Kidney epithelial cell (primary cell): ENCODE data around the gene NXPH1. TPM values are rescaled to one million over a fixed set of nuclear protein-coding genes. Genes with fewer than 3 reads are reported as not detected.

Source experiments
- DNase-seq: peaks from one replicate; pipeline ENCODE4 v3.0.0-alpha.2; 2010; ENCODE audit warnings: low read depth
- H3K27me3 ChIP-seq: 2 replicates; pipeline ENCODE4 v1.6.0; 2011; ENCODE audit warnings: low read length; ENCODE audit not compliant: control insufficient read depth, insufficient read depth
- H3K36me3 ChIP-seq: 2 replicates; pipeline ENCODE4 v1.5.1; 2011; ENCODE audit warnings: low read length; ENCODE audit not compliant: control insufficient read depth, insufficient read depth
- H3K4me3 ChIP-seq: 2 replicates; pipeline ENCODE4 v1.5.1; 2011; ENCODE audit warnings: low read depth, mild to moderate bottlenecking, control low read depth, low read length
- CTCF ChIP-seq: IDR thresholded peaks from 2 replicates; pipeline ENCODE4 v1.5.1; 2011; ENCODE audit warnings: mild to moderate bottlenecking, moderate library complexity, low read length, control low read depth, inconsistent platforms; ENCODE audit not compliant: insufficient read depth, poor library complexity, severe bottlenecking
- total RNA-seq: library from RNA; depleted of rRNA; stranded (reverse); fragments of >200 nt; gene quantifications from 2 replicates; pipeline ENCODE4 v1.2.3, GENCODE V29; 2015

NXPH1 gene
- total RNA-seq, 1 donor from 2014 or later: not detected

DNA sequence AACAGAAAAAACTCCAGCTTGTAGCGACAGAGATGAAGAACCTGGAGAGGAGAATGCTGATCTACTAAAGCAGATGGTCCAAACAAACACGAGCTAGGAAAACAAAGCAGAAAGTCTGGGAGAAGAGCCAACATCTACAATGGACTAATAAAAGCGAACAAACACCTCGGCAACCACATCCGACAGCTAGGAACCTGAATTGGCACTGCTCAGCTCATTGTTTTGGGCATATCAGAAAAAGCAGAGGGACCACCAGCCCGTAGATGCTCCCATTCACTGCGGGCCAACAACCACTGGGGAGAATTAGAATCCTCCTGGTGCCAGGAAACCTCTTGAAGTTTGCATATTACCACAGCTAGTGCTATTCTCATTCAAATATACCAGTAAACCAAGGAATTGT, 204.7 kb downstream of the NXPH1 start:
- H3K27me3 ChIP-seq: no peaks in the 10 kb centered on the region
- H3K36me3 ChIP-seq: no peaks in the 10 kb centered on the region
- DNase-seq: no peak
- H3K4me3 ChIP-seq: no peak overlapping the region
- TF ChIP-seq CTCF: no peak

- no peak for DNase-seq
- no peak overlapping the region for H3K4me3 ChIP-seq
- no peaks in the 10 kb centered on the region for H3K27me3 ChIP-seq
- no peaks in the 10 kb centered on the region for H3K36me3 ChIP-seq
- TF ChIP-seq CTCF: no peak
These were observed 206.3 kb downstream of the NXPH1 start for GRCh38 chr7:8639668-8640067.

GRCh38 chr7:8640671-8641070, 207.3 kb downstream of the NXPH1 start:
- no peak for DNase-seq
- no peaks in the 10 kb centered on the region for H3K27me3 ChIP-seq
- no peak for TF ChIP-seq CTCF
- no peaks in the 10 kb centered on the region for H3K36me3 ChIP-seq
- H3K4me3 ChIP-seq: no peak overlapping the region

- TF ChIP-seq CTCF: no peak
- no peaks in the 10 kb centered on the region for H3K36me3 ChIP-seq
- no peak for DNase-seq
- no peaks in the 10 kb centered on the region for H3K27me3 ChIP-seq
- H3K4me3 ChIP-seq: no peak overlapping the region
These were observed 235.5 kb downstream of the NXPH1 start for GRCh38 chr7:8668627-8669500.

GRCh38 chr7:8669501-8669851, 236.1 kb downstream of the NXPH1 start:
- Histone ChIP-seq H3K36me3 (no peaks in the 10 kb centered on the region), H3K27me3 (no peaks in the 10 kb centered on the region), H3K4me3 (no peak overlapping the region)
- DNase-seq: no peak
- no peak for TF ChIP-seq CTCF

DNA sequence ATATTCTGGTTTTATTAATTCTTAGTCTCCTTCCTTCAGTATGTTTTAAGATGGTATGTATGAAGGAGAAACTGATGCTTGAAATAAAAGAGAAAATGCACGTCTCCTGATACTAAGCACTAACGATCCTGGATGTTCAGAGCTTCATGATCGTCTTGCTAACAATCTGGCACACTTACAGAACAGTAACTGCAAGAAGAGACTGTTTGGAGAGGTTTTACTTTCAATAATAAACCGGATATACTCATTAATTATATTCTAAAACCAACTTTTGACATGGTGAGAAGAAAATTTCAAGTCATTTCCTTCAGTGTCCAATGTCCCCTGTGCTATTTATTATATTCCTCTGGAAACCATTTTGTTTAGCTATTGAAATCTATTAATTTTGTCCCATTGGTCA, 251.0 kb downstream of the NXPH1 start:
- TF ChIP-seq CTCF: no peak
- Histone ChIP-seq H3K4me3 (no peak overlapping the region), H3K36me3 (no peaks in the 10 kb centered on the region), H3K27me3 (no peaks in the 10 kb centered on the region)
- DNase-seq: no peak
